NCI-H2227 treated with DMSO at 0.1 percent for 48 hours (cell line): ENCODE measurements around the gene RGL1.
"Not testable (repeated sequence)": the region's sequence is repeated elsewhere in the genome, so short reads cannot be mapped to it uniquely, and the experiment has no call there.

Source experiments
- DNase-seq: peaks from one replicate; lab custom pipeline; 2025; lab: John Stamatoyannopoulos, UW

The RGL1 gene

DNA sequence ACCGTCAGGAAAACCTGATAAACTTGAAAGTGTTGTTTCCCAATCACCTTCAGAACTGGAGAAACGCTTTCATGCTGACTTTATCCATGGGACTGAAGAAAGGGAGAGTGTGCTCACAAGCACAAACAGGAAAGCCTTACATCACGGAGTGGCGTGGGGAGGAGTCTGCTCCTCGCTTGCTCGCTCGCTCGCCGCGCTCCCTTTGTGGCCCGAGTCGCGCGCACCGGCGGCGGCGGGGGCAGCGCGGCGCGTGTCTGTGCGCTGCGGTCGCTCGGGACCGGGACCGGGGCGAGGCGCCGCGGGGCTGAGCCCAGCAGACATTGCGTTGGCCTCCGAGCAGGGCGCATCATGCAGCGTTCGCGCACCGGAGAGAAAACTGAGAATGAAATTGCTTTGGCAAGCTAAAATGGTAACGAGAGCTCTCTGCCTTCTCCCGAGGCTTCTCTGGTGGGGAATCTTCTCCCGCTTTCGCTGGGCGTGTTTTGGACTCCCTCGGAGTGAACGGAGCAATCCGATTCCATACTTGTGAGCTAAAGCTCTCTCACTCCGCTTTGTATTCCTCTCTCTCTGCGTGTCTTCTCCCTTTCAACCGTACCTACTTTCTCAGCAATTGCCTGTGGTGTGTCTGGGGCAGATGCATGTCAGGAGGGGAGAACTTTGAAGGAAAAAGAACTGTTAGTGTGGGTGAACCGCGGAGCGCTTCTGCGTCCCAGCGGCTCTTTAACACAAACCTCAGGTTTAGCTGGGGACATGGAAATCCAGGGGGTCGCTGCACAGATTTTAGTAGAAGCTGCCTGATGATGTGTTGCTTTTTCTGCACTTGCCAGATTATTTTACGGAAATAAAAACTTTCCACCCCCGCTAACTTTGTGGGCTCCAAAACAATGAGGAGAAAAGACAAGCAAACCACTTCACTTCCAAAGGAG lies at the start of gene RGL1:
Gene RGL1 (plus strand): TSS at position 205 of the 926 bp plus-strand sequence. CDS start 178 bp downstream, at position 383.
- DNase-seq = peak; percentile 68

DNA sequence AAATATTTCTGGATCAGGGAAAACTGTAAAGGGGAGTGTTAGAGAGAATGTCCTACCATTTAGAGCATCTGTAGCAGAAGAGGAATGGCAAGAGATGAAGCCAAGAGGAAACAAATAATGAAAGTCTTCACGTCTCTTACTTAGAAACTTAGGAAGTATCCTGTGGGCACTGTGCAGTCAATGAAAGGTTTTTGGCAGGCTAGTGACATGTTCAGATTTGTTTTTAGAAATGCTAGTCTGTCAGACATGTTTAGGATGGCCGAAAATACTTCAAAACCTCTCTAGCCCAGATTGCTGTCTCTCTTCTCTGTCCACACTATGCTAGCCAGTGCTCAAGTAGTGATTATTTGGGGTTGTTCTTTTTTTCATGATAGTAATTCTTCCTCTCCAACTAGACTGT lies 48.6 kb upstream of the RGL1 start:
- DNase-seq = no peak

DNA sequence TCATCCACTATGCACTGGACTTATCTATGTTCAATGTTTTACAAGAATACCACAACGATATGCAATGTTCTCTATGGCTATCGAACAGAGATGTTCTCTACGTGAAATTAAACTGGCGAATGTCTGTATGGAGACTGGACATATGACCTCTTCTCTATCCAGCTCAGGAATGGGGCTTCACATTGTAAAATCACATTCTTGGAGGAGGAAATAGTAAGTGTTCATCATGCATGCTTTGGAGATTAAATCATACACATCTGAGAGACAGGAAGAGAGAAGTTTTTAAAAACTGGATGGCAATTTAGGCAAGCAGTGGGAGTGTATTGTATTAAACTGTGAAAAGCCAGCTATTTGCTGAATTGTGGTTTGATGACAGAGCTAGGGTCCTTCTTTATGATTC lies 47.9 kb upstream of the RGL1 start:
- no peak for DNase-seq

DNA sequence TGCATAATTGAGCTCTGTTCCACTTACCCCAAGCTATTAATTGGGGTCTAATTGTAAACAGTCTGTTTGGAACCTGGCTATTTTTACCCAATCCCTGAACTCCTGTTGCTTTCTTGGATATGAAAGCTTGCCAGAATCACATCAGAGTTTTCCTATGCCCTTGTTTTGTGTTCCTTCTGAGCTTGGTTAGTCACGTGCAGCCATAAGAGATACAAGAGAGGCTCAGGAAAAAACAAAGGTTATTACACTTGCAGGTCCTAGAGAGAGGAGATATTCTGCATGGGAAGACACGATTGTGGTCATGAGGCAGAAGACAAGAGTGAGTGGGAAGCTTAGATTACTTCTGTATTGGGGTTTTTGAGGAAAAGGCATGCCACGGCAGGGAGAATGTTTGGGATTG lies 46.0 kb upstream of the RGL1 start:
- DNase-seq = no peak

DNA sequence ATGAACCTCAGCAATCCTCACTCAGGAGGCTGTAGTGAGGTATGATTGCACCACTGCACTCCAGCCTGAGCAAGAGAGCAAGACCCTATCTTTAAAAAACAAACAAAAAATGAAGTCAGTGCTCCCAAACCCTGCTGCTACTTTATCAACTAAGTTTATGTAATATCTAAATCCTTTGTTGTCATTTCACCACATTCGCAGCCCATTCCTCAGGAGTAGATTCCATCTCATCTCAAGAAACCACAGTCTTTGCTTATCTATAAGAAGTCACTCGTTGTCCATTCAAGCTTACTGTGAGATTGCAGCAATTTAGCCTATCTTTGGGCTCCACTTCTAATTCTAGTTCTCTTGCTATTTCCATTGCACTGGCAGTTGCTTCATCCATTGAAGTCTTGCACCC lies 44.3 kb upstream of the RGL1 start:
- no peak for DNase-seq

DNA sequence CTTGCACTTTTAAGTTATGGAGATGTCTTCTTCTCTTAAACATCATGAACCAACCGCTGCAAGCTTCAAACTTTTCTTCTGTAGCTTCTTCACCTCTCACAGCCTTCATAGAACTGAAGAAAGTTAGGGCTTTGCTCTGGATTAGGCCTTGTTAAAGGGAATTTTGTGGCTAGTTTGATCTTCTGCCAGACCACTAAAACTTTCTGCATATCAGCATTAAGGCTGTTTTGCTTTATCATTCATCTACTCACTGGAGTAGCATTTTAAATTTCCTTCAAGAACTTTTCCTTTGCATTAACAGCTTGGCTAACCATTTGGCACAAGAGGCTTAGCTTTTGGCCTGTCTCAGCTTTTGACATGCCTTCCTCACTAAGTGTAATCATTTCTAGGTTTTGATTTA lies 43.0 kb upstream of the RGL1 start:
- no peak for DNase-seq

DNA sequence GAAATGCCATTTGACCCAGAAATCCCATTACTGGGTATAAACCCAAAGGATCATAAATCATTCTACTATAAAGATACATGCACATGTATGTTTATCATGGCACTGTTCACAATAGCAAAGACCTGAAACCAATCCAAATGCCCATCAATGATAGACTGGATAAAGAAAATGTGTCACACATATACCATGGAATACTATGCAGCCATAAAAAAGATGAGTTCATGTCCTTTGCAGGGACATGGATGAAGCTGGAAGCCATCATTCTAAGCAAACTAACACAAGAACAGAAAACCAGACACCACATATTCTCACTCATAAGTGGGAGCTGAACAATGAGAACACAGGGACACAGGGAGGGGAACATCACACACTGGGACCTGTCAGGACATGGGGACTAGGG lies 42.1 kb upstream of the RGL1 start:
- not testable (repeated sequence) for DNase-seq

DNA sequence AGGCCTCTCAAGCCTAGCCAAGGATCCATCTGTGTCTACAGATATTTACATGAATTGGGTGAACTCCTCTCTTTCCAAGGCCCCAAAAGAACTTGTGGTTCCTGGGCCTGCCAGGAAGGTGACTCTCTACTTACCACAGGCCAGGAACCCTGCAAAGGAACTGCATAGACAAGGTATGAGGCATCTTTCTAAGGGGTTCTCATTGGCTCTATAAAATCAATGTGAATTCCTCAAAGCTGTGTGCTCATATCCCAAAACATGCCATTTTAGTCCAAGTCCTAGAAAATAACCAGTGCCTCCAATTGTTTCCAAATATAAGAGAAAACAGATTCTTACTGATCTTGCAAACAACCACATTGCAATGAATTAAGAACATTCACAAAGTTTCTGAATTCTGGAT lies 39.9 kb upstream of the RGL1 start:
- no peak for DNase-seq

DNA sequence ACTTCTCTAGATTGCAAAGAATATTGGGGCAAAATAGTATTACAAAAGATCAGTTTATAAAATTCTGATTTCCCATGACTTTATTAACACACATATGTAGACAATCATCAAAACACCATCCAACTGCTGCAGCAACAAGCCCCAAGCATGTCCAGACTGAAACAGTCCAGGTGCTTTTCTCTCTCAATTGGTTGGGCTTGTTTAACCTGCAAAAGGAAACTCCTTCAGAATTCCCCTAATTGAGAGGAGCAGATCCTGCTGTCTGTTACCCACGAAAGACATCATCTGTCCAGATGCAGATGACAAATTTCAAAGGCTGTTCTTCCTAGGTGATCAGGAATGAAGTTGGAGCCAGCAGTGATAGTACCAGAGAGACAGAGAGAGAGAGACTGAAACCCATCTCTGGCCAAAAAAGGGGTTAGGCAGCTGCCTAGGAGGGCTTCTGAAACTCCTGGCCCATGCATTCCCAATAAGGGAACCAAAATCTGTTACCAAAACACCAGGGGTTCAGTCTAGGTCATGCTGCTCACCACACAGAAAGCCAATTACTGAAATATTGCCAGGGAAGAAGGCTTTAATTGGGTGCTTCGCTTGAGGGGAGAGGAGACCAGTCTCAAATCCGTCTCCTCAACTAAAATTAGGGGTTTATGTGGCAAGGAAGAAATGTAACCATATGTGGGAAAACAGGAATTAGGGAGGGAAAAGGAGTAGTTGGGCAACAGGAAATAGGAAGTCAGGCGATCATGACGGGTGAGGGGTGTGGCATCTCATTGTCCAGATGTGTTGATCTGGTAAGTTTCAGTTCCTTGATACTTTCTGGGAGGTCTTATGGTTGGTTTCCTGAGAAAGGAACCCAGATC lies 34.7 kb upstream of the RGL1 start:
- DNase-seq = no peak

DNA sequence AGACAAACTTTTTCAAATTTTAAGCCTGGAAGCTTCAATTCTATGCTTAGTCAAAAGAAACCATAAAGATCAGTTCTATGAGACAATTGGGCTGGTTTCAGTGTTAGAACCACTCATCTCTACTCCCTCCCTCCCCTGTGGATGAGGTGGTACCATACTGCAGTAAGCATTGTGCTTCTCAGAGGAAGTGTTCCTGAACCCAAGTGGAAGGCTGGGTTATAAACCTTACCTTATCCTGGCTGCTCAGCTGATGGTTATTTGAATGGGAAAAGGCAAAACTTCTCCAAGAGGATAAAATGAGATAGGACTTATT lies 34.1 kb upstream of the RGL1 start:
- DNase-seq = no peak

DNA sequence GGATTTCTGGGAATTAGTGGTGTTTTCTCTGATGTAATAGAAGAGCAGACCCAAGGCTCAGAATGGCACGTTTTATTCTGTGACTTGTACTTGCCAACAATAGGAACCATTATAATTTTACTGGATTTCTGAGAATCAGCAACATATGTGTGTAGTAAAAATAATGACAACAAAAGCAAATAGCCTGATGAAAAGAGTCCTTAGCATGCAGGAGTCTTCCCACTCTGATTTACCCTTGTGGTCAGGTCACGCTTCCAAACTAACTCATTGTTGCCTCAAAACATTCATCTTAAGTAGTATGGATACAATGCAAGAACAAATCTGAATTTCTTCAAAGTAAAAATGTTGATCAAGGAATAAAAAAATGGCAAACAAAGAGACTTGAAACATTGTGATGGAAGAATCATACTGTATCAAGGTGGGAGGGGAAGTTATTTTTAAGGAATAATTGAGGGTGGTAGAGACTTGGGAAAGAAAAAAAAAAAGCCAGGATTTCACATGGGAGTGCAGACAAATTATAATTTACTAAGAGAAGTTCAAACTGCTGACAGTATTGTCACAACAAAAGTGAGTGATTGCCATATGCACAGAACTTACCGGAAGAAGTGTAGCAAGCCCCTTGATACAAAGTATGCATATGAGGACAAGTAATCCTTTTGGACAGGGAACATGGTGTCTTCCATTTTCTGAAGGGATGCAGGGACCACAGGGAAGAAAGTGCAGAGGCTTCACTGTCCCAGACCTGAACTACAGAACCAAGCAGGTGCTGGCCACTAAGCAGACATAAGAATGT lies 31.2 kb upstream of the RGL1 start:
- no peak for DNase-seq

DNA sequence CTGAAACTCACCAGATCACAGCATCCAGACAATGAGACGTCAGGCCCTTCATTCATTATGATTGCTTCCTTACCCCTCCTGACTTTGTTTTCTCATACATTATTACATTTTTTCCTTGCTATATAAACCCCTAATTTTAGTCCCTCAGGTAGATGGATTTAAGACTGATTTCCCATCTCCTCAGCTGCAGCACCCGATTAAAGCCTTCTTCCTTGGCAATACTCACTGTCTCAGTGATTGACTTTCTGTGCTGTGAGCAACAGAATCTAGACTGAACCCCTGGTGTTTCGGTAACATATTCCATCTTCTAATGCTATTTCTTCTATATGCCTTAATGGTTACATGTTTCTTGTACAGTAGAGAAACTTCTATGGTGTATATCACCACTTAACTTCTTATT lies 30.0 kb upstream of the RGL1 start:
- DNase-seq = no peak

DNA sequence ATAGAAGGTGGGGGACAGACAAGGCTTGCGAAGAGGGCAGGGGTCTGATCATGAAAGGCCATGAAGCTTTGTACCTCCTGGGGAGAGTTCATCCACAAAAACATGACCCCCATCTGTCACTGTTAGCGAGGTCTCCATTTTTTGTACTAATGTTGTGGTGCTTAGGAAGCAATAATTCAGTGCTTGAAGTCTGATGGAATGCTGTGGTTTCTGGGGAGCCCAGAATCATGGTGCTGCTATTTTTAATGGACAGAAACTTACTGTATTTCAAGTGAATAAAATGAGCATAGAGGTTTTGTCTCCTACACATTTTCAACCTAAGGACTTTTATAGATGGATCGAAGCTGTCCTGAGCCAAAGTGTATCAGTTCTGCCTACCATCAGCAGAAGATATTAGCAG lies 28.2 kb upstream of the RGL1 start:
- DNase-seq = no peak

DNA sequence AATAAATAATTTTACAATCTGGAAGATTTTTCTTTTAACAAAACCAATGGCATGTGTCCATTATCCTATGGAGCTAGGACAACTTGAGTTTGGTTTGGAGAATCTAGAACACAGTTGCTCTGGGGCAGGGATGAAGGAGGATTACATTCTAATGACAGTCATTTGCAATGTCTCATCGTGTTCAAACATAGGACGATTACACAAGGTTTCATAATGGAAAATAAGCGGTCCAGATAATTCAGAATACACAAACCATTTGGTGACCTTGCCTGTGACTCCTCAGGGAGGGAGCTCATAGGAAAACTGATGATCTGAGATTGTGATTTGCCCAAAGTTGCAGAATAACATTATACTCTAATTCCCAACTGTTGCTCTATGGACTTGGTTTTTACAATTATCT lies 27.6 kb upstream of the RGL1 start:
- no peak for DNase-seq

DNA sequence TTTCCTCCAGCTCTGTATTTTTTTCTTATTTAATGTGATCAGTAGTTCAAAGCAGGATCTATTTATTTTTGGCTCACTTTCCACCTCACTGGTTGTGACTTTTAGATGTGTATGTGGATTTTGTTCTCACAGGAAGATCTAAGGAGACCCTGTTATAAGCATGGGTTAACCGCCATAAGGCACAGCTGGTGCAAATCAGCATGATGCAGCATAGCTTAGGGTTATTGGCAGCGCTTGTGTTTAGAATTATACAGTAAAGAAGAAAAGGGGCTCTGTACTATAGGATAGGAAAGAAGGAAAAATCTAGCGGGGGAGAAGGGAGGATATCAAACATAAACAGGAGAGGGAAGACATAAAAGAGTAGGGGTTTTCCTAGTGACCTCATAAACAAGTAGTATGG lies 26.9 kb upstream of the RGL1 start:
- no peak for DNase-seq

DNA sequence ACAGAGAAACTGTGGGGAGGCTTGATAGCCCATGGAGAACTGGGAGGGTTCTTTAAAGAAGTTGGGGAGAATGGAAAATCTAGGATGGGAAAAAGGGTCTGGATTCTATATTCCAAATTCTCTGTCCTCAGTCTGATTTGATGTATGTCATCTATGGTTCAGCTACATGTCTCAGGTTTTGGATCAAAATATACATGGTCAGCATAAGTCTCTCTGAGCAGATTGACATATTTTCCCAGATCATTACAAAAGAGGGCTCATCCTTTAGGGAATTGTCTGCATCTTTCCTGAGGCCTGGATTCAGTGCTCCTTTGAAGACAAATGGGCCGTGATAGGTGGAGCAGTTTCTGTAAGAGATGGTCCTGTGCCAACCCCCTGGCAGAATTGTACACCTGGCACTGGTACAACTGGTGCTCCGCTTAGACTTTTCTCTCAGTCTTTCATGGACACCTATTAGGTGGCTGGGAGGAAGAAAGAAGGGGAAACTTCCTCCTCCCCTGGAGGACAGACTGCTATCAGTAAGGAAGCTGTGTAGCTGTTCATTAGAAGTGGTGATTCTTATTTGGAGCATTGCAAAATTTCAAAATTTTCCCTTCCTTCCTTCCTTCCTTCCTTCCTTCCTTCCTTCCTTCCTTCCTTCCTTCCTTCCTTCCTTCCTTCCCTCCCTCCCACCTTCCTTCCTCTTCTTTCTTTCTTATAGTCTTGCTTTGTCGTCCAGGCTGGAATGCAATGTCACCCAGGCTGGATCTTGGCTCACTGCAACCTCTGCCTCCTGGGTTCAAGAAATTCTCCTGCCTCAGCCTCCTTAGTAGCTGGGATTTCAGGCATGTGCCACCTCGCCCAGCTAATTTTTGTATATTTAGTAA lies 26.1 kb upstream of the RGL1 start:
- no peak for DNase-seq

DNA sequence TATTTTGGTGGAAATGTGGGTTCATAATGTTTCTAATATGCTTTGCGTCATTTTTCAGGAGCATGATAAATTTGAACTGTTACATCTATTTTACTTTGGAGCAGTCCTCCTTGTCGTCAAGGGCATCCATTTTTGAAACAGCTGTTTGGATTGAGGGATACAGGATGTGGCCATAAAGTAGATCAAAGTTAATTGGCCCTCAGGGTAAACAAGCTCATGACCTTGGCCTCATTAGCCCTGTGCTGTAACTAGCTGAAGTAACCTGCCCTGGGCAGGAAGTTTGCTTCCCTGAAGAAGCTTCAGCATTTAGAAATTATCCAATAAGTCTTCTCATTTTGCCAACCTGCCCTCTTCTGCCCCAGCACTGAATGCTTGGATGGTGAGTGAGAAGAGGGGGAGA lies 24.8 kb upstream of the RGL1 start:
- no peak for DNase-seq

DNA sequence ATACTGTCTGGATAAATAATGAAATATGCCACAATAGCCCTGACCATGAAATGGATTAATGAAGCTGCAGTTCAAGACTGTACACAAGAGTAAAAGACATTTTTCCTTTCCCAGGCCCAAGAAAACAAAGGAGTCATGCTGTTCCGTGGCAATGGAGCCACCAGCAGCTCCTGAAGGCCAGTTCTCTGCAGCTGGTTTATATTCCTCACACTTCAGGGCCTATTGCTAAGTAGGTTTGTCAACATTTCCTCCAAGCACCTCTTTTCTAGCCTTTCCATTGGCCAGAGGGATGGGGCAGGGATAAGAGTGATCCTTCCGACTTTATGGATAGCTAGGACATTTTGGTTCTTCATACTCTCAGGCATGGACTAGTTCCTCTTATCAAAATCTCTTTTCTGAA lies 24.2 kb upstream of the RGL1 start:
- DNase-seq = no peak

DNA sequence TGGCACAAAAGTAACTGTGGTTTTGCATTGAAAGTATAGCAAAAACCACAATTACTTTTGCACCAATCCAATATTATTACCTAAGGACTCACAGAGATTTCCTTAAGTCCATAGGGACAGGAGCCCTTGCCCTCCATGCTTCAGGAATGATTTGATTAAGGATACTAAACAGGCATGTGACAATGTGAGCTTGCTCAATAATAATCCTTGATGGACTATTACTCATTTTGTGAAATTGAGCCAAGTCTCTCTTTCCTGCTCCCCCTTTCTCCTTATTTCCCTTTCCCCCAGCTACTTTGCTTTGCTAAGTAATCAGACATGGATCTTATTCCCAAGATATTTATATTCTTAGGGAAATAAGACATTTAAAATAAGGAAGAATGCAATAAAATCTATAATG lies 21.6 kb upstream of the RGL1 start:
- no peak for DNase-seq

DNA sequence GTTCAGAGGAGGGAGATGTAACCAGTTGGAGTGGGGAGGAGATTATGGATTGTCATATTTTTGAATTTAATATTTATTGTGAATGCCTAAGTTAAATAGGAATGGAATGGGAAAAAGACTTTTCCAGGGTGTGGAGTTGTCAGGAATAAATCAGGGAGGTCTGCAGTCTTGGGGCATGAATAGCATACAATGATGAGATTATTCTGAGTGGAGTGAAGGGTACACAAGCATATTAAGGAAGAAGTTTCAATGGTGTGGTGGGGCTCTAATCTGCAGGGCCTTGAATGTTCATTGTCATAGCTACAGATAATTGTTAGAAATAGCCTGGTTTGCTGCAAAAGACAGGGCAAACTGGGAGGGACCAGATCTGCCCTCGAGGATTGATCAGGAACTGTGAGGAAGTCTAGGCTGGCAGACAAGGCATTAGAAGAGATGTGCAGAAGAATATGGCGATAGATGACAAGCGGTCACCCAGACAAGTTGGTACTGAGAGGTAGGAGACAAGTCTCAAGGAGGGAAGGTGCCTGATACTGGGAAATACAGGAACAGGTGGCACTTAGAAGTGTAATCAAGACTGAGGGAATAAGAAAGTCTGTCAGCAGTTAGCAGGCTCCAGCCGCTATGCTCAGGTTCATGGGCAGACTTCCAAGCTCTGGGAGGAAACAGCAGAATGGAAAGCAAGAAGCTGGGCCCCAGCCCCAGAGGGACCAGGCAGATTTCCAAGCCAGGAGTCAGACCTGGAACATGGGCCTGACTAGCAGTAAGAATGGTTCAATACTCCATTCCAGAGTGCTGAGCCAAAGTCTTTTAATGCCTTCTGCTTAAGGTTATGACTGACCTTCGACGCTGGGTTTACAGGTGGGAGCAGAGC lies 20.9 kb upstream of the RGL1 start:
- DNase-seq = no peak

DNA sequence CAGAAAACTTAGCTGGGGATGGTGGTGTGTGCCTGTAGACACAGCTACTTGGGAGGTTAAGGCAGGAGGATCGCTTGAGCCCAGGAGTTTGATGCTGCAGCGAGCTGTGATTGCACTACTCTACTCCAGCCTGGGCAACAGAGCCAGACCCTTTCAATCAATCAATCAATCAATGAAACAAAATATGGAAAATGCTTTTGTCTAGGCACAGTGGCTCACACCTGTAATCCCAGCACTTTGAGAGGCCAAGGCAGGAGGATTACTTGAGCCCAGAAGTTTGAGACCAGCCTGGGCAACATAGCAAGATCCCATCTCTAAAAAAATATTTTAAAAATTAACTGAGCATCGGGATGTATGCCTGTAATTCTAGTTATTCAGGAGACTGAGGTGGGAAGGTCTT lies 19.0 kb upstream of the RGL1 start:
- not testable (repeated sequence) for DNase-seq
